GM21619 (cell line): ENCODE data around the gene NLRP8.
"Not testable (repeated sequence)": the region's sequence is repeated elsewhere in the genome, so short reads cannot be mapped to it uniquely, and the experiment has no call there.

ENCODE experiments used
- ATAC-seq: cut with Tn5 transposase; IDR thresholded peaks from one replicate; pipeline ENCODE4 v1.9.1; 2021; ENCODE audit not compliant: unreplicated experiment

Gene NLRP8

GRCh38 chr19:55962186-55962585 lies 14.6 kb downstream of the NLRP8 start:
- no peak for ATAC-seq

GRCh38 chr19:55973982-55974381 lies 26.4 kb downstream of the NLRP8 start:
- ATAC-seq, result no peak

DNA sequence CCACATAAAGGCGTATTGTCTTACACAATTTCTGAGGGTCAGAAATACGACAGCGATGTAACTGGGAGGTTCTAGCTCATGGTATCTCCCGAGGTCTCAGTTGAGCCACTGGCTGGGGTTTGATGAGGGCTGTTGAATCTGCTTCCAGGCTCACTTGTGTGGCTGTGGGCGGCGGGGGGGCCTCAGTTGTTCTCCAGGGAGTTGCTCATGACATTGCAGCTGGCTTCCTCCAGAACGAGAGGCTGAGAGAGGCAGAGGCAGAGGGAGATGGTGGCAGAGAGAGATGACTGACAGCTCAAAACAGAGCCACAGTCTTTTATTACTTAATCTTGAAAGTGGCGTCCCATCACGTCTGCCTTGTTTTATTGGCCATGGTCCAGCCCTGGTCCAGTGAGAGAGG lies 32.8 kb downstream of the NLRP8 start:
- ATAC-seq, result no peak

- no peak for ATAC-seq
These were observed 37.6 kb downstream of the NLRP8 start for GRCh38 chr19:55985254-55985653.

- ATAC-seq, result no peak
These were observed 38.9 kb downstream of the NLRP8 start, which contains the start of gene NLRP5 for GRCh38 chr19:55986487-55986886. Gene NLRP5 (plus strand): TSS chr19:55986775.

GRCh38 chr19:55990831-55991230 lies 43.2 kb downstream of the NLRP8 start:
- no peak for ATAC-seq

- no peak for ATAC-seq
These were observed 45.9 kb downstream of the NLRP8 start for GRCh38 chr19:55993492-55993891.

GRCh38 chr19:56014765-56015164 lies 67.1 kb downstream of the NLRP8 start:
- ATAC-seq, result no peak

GRCh38 chr19:56015756-56016155 lies 68.1 kb downstream of the NLRP8 start:
- ATAC-seq, result no peak

- not testable (repeated sequence) for ATAC-seq
These were observed 71.7 kb downstream of the NLRP8 start for GRCh38 chr19:56019325-56019724.

DNA sequence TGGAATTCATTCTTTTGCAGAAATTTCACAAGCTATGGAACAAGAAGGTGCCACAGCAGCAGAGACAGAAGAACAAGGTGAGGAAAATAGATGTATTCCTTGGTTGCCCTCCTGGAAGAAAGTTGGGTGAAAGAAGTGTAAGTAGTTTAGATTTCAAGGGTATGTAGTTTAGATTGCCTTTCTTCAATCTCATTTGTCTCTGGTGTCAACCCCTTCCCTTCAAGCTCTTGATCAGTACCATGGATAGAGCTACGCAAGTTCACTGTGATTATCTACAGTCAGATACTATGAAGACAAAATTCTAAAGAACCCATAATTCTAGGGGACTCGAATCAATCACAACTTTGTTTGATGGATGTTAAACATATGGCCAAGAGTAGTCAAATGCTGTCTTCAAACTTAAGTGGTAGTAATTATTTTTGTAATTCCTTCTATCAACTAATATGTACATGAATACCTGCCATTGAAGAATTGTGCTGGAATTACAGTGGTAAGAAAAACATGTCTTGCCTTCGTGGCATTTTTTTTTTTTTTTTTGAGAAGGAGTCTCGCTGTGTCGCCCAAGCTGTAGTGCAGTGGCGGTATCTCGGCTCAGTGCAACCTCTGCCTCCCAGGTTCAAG lies 72.8 kb downstream of the NLRP8 start:
- ATAC-seq, result not testable (repeated sequence)

GRCh38 chr19:56026769-56027168 lies 79.1 kb downstream of the NLRP8 start:
- ATAC-seq, result no peak
